IMR-90 (cell line): ENCODE results near the gene GPR149.

Experiments
- CTCF ChIP-seq: conservative IDR thresholded peaks from 2 replicates; pipeline ENCODE4 v1.5.1; 2012; ENCODE audit warnings: mild to moderate bottlenecking, low read depth, low read length, improper control_type of control experiment
- RAD21 ChIP-seq: IDR thresholded peaks from 2 replicates; pipeline ENCODE4 v1.6.1; 2012; ENCODE audit warnings: low read length, improper control_type of control experiment
- RFX5 ChIP-seq: IDR thresholded peaks from 2 replicates; pipeline ENCODE4 v1.8.0; 2012; ENCODE audit warnings: low read depth, mild to moderate bottlenecking, low read length, moderate library complexity
- USF2 ChIP-seq: fragments of 150-350 bp; IDR thresholded peaks from 2 replicates; pipeline ENCODE4 v1.6.1; 2017; ENCODE audit warnings: mild to moderate bottlenecking, antibody characterized with exemption, low read length, low read depth
- TF ChIP-seq, protein P1 (sequence below): fragments of 150-350 bp; IDR thresholded peaks from 2 replicates; pipeline ENCODE4 v1.6.1; 2016; ENCODE audit warnings: low read depth, mild to moderate bottlenecking, low read length, moderate library complexity, borderline replicate concordance

- TF ChIP-seq CTCF (no peak), RAD21 (no peak), USF2 (no peak), RFX5 (no peak)
- TF ChIP-seq, protein P1, sequence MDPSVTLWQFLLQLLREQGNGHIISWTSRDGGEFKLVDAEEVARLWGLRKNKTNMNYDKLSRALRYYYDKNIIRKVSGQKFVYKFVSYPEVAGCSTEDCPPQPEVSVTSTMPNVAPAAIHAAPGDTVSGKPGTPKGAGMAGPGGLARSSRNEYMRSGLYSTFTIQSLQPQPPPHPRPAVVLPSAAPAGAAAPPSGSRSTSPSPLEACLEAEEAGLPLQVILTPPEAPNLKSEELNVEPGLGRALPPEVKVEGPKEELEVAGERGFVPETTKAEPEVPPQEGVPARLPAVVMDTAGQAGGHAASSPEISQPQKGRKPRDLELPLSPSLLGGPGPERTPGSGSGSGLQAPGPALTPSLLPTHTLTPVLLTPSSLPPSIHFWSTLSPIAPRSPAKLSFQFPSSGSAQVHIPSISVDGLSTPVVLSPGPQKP, result no peak
These were observed 65.1 kb downstream of the GPR149 start for GRCh38 chr3:154364849-154365248.
